K562 (cell line): ENCODE results near the gene UBE2R2. TPM values are rescaled to one million over a fixed set of nuclear protein-coding genes. Genes with fewer than 3 reads are reported as not detected.

Experiments used
- ATAC-seq: fragments of 200-7000 bp; cut with Tn5 transposase; 3 replicates; pipeline ENCODE4 v1.9.1; 2020; ENCODE audit warnings: moderate library complexity
- BruUV-seq: library from RNA; stranded (reverse); fragments of 400-500 nt; replicated peaks from 2 replicates; lab custom pipeline; 2021; lab: Mats Ljungman, UMichigan
- CTCF ChIA-PET: fragments of 300-600 bp; formaldehyde crosslinking; extraction: SDS; loops from one replicate; lab custom pipeline; 2021; ENCODE audit warnings: low intra/inter-chr PET ratio; lab: Yijun Ruan, JAX
- POLR2A ChIA-PET: fragments of 300-600, 350-650 bp; sonication (Branson Sonifier 250); formaldehyde crosslinking; extraction: SDS; loops from one replicate; lab custom pipeline; 2021; ENCODE audit warnings: antibody characterized with exemption, inconsistent platforms; lab: Yijun Ruan, JAX
- DNase-seq, 4 experiments: peaks; one replicate each; pipeline versions ENCODE4 v3.0.0 to v3.0.0-alpha.2; 2011 to 2018; ENCODE audit warnings: low spot score in 3 of 4, mixed read lengths in 3 of 4; ENCODE audit errors: extremely low read depth in 1 of 4
- FAIRE-seq: peaks from 2 replicates; lab custom pipeline; 2011; peaks lifted over from hg19 to GRCh38; lab: Jason Lieb, UNC
- H2AFZ ChIP-seq: 2 replicates; pipeline ENCODE4 v1.6.0; 2011; ENCODE audit warnings: low read depth, low read length, control low read depth, inconsistent platforms
- H3K27ac ChIP-seq: fragments of 200-600 bp; 3 replicates; pipeline ENCODE4 v1.8.0; 2011; ENCODE audit warnings: low read depth, mild to moderate bottlenecking, control low read depth, inconsistent platforms, low read length, moderate library complexity, mixed read lengths; ENCODE audit errors: extremely low read depth
- H3K27me3 ChIP-seq, 2 experiments: fragments of 300-600 bp in 1 of 2; 2 replicates in 1 of 2; 3 replicates in 1 of 2; pipeline versions ENCODE4 v1.6.0 to v1.8.0; 2011; ENCODE audit warnings: inconsistent platforms in 2 of 2, low read length in 2 of 2, mild to moderate bottlenecking in 1 of 2, mixed read lengths in 1 of 2, moderate library complexity in 1 of 2; ENCODE audit not compliant: control insufficient read depth in 2 of 2, insufficient read depth in 2 of 2
- H3K36me3 ChIP-seq: fragments of 300-600 bp; 3 replicates; pipeline ENCODE4 v1.8.0; 2011; ENCODE audit warnings: mild to moderate bottlenecking, low read length, inconsistent platforms; ENCODE audit not compliant: control insufficient read depth, insufficient read depth
- H3K4me1 ChIP-seq, 2 experiments: fragments of 200-600 bp in 1 of 2; replicated peaks in 1 of 2; 2 replicates in 1 of 2; 3 replicates in 1 of 2; pipeline versions ENCODE4 v1.5.1 to v1.8.0; 2011; ENCODE audit warnings: inconsistent platforms in 2 of 2, low read length in 2 of 2, mild to moderate bottlenecking in 1 of 2, mixed read lengths in 1 of 2, moderate library complexity in 1 of 2; ENCODE audit not compliant: control insufficient read depth in 2 of 2, insufficient read depth in 2 of 2
- H3K4me2 ChIP-seq: 2 replicates; pipeline ENCODE4 v1.6.1; 2011; ENCODE audit warnings: low read length, control low read depth, inconsistent platforms, mixed read lengths; ENCODE audit not compliant: insufficient read depth
- H3K4me3 ChIP-seq: fragments of 200-600 bp; sonication (generic), shearing (Covaris generic); 2 replicates; pipeline ENCODE4 v1.5.1; 2016; ENCODE audit warnings: control low read depth, inconsistent platforms
- H3K79me2 ChIP-seq: fragments of 200-600 bp; 3 replicates; pipeline ENCODE4 v1.8.0; 2011; ENCODE audit warnings: low read length, inconsistent platforms; ENCODE audit not compliant: control insufficient read depth, insufficient read depth
- H3K9ac ChIP-seq, 2 experiments: 2 replicates each; pipeline versions ENCODE4 v1.6.0 to v1.6.1; 2011; ENCODE audit warnings: low read depth in 2 of 2, low read length in 2 of 2, control low read depth in 1 of 2, inconsistent platforms in 1 of 2, mild to moderate bottlenecking in 1 of 2, mixed read lengths in 1 of 2; ENCODE audit not compliant: insufficient read depth in 1 of 2
- H3K9me1 ChIP-seq: one replicate; pipeline ENCODE4 v1.6.0; 2011; ENCODE audit warnings: inconsistent platforms, mild to moderate bottlenecking, low read length, moderate library complexity; ENCODE audit not compliant: control insufficient read depth, insufficient read depth
- H3K9me3 ChIP-seq: replicated peaks from 2 replicates; pipeline ENCODE4 v1.5.1; 2011; ENCODE audit warnings: low read depth, low read length, inconsistent platforms; ENCODE audit not compliant: control insufficient read depth, insufficient read depth
- H4K20me1 ChIP-seq: replicated peaks from 2 replicates; pipeline ENCODE4 v1.6.1; 2011; ENCODE audit warnings: low read length, inconsistent platforms, mixed read lengths; ENCODE audit not compliant: control insufficient read depth, insufficient read depth
- CTCF ChIP-seq, 3 experiments: IDR thresholded peaks in 2 of 3; conservative IDR thresholded peaks in 1 of 3; 2 replicates each; pipeline ENCODE4 v1.5.1; 2011 to 2012; ENCODE audit warnings: low read length in 3 of 3, mild to moderate bottlenecking in 3 of 3, control low read depth in 2 of 3, improper control_type of control experiment in 1 of 3, inconsistent platforms in 1 of 3, low read depth in 1 of 3, mixed read lengths in 1 of 3, moderate library complexity in 1 of 3; ENCODE audit not compliant: insufficient read depth in 2 of 3
- ILK ChIP-seq: fragments of 450-650 bp; IDR thresholded peaks from 2 replicates; pipeline ENCODE4 v1.6.1; 2016; ENCODE audit warnings: missing genetic modification characterization, low read depth, mild to moderate bottlenecking, missing compliant biosample characterization, moderate library complexity, borderline replicate concordance
- POLR2A ChIP-seq: fragments of 450-650 bp; conservative IDR thresholded peaks from 2 replicates; pipeline ENCODE4 v1.6.1; 2016
- POLR2AphosphoS2 ChIP-seq: IDR thresholded peaks from 2 replicates; pipeline ENCODE4 v1.6.1; 2012; ENCODE audit warnings: low read length, improper control_type of control experiment
- POLR2AphosphoS5 ChIP-seq: IDR thresholded peaks from 2 replicates; pipeline ENCODE4 v1.6.1; 2011; ENCODE audit warnings: mild to moderate bottlenecking, low read depth, low read length, moderate library complexity; ENCODE audit not compliant: control insufficient read depth, insufficient read depth
- POLR2G ChIP-seq: fragments of 200-400 bp; formaldehyde crosslinking; IDR thresholded peaks from 2 replicates; pipeline ENCODE4 v1.6.1; 2017; ENCODE audit warnings: low read depth, mild to moderate bottlenecking, antibody characterized with exemption, low read length, moderate library complexity
- RAD21 ChIP-seq, 2 experiments: fragments of 250-450 bp in 1 of 2; fragments of 450-650 bp in 1 of 2; sonication (Bioruptor Pico) in 1 of 2; formaldehyde crosslinking in 1 of 2; IDR thresholded peaks in 1 of 2; conservative IDR thresholded peaks in 1 of 2; 2 replicates each; pipeline versions ENCODE4 v1.4.0 to v1.8.0; 2020 to 2022; ENCODE audit warnings: mild to moderate bottlenecking in 2 of 2, moderate library complexity in 1 of 2
- ZFP1 ChIP-seq: fragments of 450-650 bp; formaldehyde crosslinking; IDR thresholded peaks from 2 replicates; pipeline ENCODE4 v1.4.0; 2020; ENCODE audit warnings: mild to moderate bottlenecking, mixed read lengths
- ZNF707 ChIP-seq: fragments of 250-450 bp; sonication (Bioruptor Pico); conservative IDR thresholded peaks from 2 replicates; pipeline ENCODE4 v1.8.0; 2022; ENCODE audit warnings: inconsistent platforms, mild to moderate bottlenecking, moderate library complexity
- WGBS: fragments of 100-300 bp; shearing (Covaris generic); methylation state at CpG from one replicate; pipeline ENCODE4 v1.1.6; 2016; ENCODE audit warnings: low coverage, mixed read lengths; ENCODE audit not compliant: insufficient coverage; ENCODE audit errors: missing lambda C conversion rate; 5-methylcytosine and 5-hydroxymethylcytosine counted together
- in situ Hi-C: fragments of 300-500 bp; cut with MboI; formaldehyde crosslinking; loops from 4 replicates; pipeline ENCODE4 v1.15.0; 2018; ENCODE audit warnings: inconsistent platforms, mixed read lengths
- intact Hi-C: fragments of 100-400 bp; cut with micrococcal nuclease; formaldehyde crosslinking; loops from 2 replicates; pipeline ENCODE4 v1.14.2; 2022
- polyA plus RNA-seq, 8 experiments: library from polyadenylated mRNA; depleted of rRNA in 4 of 8; stranded (reverse) in 5 of 8; unstranded in 3 of 8; fragments of >200 nt; fragmentation: Nextera tagmentation in 2 of 8; fragmentation: Illumina TruSeq in 1 of 8; extraction: Ambion mirVana in 2 of 8; extraction: Trizol in 1 of 8; gene quantifications; 2 replicates each; pipeline versions ENCODE4 v1.2.1 to v1.2.3, GENCODE V29; 2011 to 2014; ENCODE audit warnings: inconsistent platforms in 1 of 8, missing spikeins in 1 of 8
- total RNA-seq, 7 experiments: library from RNA; depleted of rRNA in 6 of 7; stranded (reverse); fragments of >200 nt in 6 of 7; fragmentation: Illumina TruSeq in 2 of 7; extraction: Trizol in 2 of 7; gene quantifications; 2 replicates each; pipeline versions ENCODE4 v1.2.1 to v1.2.3, GENCODE V29; 2011 to 2021; ENCODE audit warnings: low replicate concordance in 1 of 7

UBE2R2 gene
- total and polyA plus RNA-seq, 9 of the 15 experiments (the other 6 are each of a cell fraction or from before 2014, with no cell fraction given) = 7.8 to 26.2 (median 11.8) TPM

GRCh38 chr9:33921967-33922895 is 105.3 kb downstream of the UBE2R2 start:
- DNase-seq (peak; percentile 29 to 50 (median 42)), ATAC-seq (peak; percentile 84), FAIRE-seq (peak; percentile 44)
- Histone ChIP-seq H3K27ac (no peak overlapping the region), H3K4me3 (no peak overlapping the region), H3K9me1 (no peaks in the 10 kb centered on the region), H3K4me1 (no peaks in the 10 kb centered on the region), H3K36me3 (peaks cover 100% of the 10 kb centered on the region), H3K4me2 (no peak overlapping the region), H2AFZ (no peak overlapping the region), H3K79me2 (no peaks in the 10 kb centered on the region), H3K27me3 (no peaks in the 10 kb centered on the region), H4K20me1 (no peaks in the 10 kb centered on the region), H3K9ac (no peak overlapping the region), H3K9me3 (no peaks in the 10 kb centered on the region)
- ChIA-PET CTCF (no interaction called here), POLR2A (interaction anchor here (0.6 to 0.7 kb wide), 2 partner anchors 11 to 1150 kb away, joined by 3 to 4 read pairs; no protein-coding TSS in a partner anchor)
- 75% methylated on average over 10 of the region's 14 CpGs for WGBS
- TF ChIP-seq POLR2AphosphoS5 (0 out of 2 replicates have a peak, but pooled peaks have one; percentile 17), ZNF707 (CRISPR knock-in tag) (no peak), CTCF (IDR thresholded peaks at IDR 0.05 in 2 of 3, conservative IDR thresholded peaks at IDR 0.05 in 1 of 3; ENCODE audit: insufficient read depth in 2 of 3, low read depth in 1 of 3, low read length in 3 of 3) (peak; percentile 59 to 75 (median 69)), ILK (tag) (no peak), RAD21 (CRISPR knock-in tag; conservative IDR thresholded peaks at IDR 0.05 in 1 of 2, IDR thresholded peaks at IDR 0.05 in 1 of 2) (peak in 1 of 2 experiments; percentile 15; a peak in 1 of 4 replicates), ZFP1 (CRISPR knock-in tag) (no peak), POLR2AphosphoS2 (peak; percentile 68; the same call in 1 of the 2 replicates), POLR2A (0 out of 2 replicates have a peak, but pooled peaks have one; percentile 6), POLR2G (peak; percentile 62)
- in situ Hi-C loops = no loop called here
- TSS peak; percentile 35 for BruUV-seq
- intact Hi-C loops = loop anchor here (10.0 kb wide), 2 partner anchors 153 to 187 kb away; no protein-coding TSS in a partner anchor
